GM21367 (cell line): Measurements from ENCODE around the gene AMACR.
A peak's percentile ranks its signal among the peaks of the same experiment; 100 is the strongest.
"Not testable (repeated sequence)": the region's sequence is repeated elsewhere in the genome, so short reads cannot be mapped to it uniquely, and the experiment has no call there.

ENCODE experiments used
- ATAC-seq: cut with Tn5 transposase; IDR thresholded peaks from one replicate; pipeline ENCODE4 v1.9.1; 2021; ENCODE audit not compliant: unreplicated experiment

The AMACR gene

GRCh38 chr5:34037726-34038125, 29.9 kb upstream of the AMACR start:
- ATAC-seq, result no peak

GRCh38 chr5:34035756-34036155, 27.9 kb upstream of the AMACR start:
- ATAC-seq, result no peak

GRCh38 chr5:34034534-34035327, 26.9 kb upstream of the AMACR start:
- no peak for ATAC-seq

GRCh38 chr5:34031966-34032365, 24.1 kb upstream of the AMACR start:
- no peak for ATAC-seq

- no peak for ATAC-seq
Observed at GRCh38 chr5:34031117-34031516, 23.3 kb upstream of the AMACR start.

- not testable (repeated sequence) for ATAC-seq
Observed at GRCh38 chr5:34030585-34030984, 22.7 kb upstream of the AMACR start.

- no peak for ATAC-seq
Observed at GRCh38 chr5:34030048-34030447, 22.2 kb upstream of the AMACR start.

- ATAC-seq, result no peak
Observed at GRCh38 chr5:34028349-34028748, 20.5 kb upstream of the AMACR start.

GRCh38 chr5:34026089-34026761, 18.4 kb upstream of the AMACR start:
- ATAC-seq, result no peak

- peak; percentile 90 for ATAC-seq
Observed at GRCh38 chr5:34022121-34022705, 14.4 kb upstream of the AMACR start.

- no peak for ATAC-seq
Observed at GRCh38 chr5:34021334-34021733, 13.5 kb upstream of the AMACR start.

GRCh38 chr5:34020726-34021125, 12.9 kb upstream of the AMACR start:
- ATAC-seq, result no peak

GRCh38 chr5:34017254-34017653, 9.4 kb upstream of the AMACR start:
- no peak for ATAC-seq

GRCh38 chr5:34016750-34017149, 8.9 kb upstream of the AMACR start:
- ATAC-seq, result no peak

- no peak for ATAC-seq
Observed at GRCh38 chr5:34016222-34016621, 8.4 kb upstream of the AMACR start.

GRCh38 chr5:34015120-34015822, 7.4 kb upstream of the AMACR start:
- ATAC-seq, result no peak

- ATAC-seq, result no peak
Observed at GRCh38 chr5:34014626-34015025, 6.8 kb upstream of the AMACR start.

GRCh38 chr5:34013547-34013946, 5.7 kb upstream of the AMACR start:
- no peak for ATAC-seq

- ATAC-seq, result no peak
Observed at GRCh38 chr5:34012791-34013190, 4.9 kb upstream of the AMACR start.

- ATAC-seq, result no peak
Observed at GRCh38 chr5:34011536-34011935, 3.7 kb upstream of the AMACR start.

GRCh38 chr5:34010146-34010545, 2.3 kb upstream of the AMACR start:
- not testable (repeated sequence) for ATAC-seq

- no peak for ATAC-seq
Observed at GRCh38 chr5:34009610-34010009, 1.8 kb upstream of the AMACR start.
